NB4 (cell line): ENCODE results near the gene VGF.

Experiments
- DNase-seq: peaks from one replicate; pipeline ENCODE4 v3.0.0; 2010; ENCODE audit warnings: low read depth
- H3K4me3 ChIP-seq: one replicate; pipeline ENCODE4 v1.5.1; 2011; ENCODE audit warnings: mild to moderate bottlenecking, low read depth, low read length, moderate library complexity
- CTCF ChIP-seq: IDR thresholded peaks from one replicate; pipeline ENCODE4 v1.5.1; 2012; ENCODE audit warnings: low read depth, low read length
- MAX ChIP-seq: IDR thresholded peaks from 2 replicates; pipeline ENCODE4 v1.6.1; 2011; ENCODE audit warnings: low read depth, low read length
- MYC ChIP-seq: IDR thresholded peaks from 2 replicates; pipeline ENCODE4 v1.6.1; 2011; ENCODE audit warnings: low read depth, low read length
- POLR2A ChIP-seq: IDR thresholded peaks from 2 replicates; pipeline ENCODE4 v1.6.1; 2011; ENCODE audit warnings: mild to moderate bottlenecking; ENCODE audit not compliant: insufficient read length; ENCODE audit errors: extremely low read depth

Gene VGF

DNA sequence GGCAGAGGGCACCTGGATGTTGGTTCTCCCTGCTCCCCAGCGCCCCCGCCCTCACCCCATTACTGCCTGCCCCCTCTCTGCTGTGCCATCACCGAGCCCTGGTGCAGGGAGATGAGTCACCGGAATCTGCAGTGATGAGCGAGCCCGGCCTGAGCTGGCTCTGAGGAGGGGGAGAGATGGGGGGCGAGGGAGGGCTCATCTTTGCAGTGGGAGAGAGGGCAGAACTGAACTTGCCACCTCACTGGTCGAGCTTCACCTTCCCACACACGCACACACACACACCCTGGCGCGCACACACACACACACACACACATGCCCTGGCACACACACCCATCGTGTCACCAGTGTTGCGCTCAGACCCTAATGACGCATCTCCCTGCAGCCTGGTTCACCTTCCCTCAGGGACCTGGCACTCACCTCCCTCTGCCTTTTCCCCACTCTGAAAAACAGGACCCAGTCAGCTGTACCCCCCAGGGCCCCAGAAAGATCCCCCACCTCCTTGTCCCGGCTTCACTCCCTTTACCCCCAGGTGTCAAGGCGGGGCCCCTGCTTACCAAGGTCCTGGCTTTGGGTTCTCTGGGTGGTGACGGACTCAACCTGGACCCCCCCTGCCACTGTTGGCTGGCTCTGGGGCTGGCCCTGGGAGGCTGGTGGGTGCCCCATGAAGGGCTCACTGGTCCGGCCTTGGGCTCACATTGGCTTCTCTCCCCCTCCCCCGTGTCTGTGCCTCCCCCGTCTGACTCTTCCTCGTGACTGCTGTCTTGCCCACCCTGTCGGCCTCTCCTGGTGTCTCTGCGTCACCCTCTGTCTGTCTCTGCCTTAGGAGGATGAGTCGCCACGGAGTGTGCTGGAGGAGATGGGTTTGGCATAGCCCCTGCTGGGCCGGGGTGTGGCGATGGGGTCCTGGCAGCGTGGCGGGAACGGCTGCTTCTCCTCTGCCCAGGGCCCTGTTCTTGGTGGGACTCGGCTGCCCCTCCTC lies 5.4 kb downstream of the VGF start:
- peak; percentile 52 for DNase-seq
- TF ChIP-seq MAX = no peak
- TF ChIP-seq POLR2A = no peak
- TF ChIP-seq MYC = no peak
- TF ChIP-seq CTCF = no peak
- H3K4me3 ChIP-seq = no peak overlapping the region

DNA sequence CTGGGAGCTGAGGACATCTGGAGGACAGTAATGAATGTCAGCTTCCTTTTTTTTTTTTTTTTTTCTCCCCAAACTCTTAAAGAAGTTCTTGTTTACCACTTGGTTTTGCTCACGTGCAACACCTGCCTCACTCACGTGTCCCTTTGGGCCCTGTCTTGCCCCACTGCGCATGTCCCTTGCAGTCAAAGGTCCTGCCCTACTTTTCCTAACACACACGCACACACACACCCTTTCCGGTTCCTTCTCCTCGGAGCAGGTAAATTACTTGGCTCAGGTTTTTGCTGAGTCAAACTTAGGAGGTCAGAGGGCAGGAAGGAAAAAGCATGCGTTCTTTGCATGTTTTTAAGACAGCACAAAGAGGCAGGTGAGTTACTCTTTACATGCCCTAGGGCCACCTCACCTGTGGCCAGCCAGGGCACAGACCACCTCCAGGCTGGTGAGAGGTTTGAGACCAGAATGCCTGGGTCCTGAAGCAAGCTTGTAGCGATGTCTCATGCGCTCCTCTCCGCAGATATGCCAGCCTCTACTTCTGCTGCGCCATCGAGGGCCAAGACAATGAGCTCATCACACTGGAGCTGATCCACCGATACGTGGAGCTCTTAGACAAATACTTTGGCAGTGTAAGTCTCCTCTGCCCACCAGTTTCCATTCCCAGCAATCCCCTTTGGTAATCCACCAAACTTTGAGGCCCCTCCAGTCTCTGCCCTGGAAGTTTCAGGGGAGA lies 8.3 kb downstream of the VGF start:
- H3K4me3 ChIP-seq = no peak overlapping the region
- TF ChIP-seq CTCF = no peak
- no peak for TF ChIP-seq POLR2A
- TF ChIP-seq MYC = no peak
- TF ChIP-seq MAX = no peak
- DNase-seq = no peak

GRCh38 chr7:101156277-101156676 lies 9.1 kb downstream of the VGF start:
- H3K4me3 ChIP-seq = no peak overlapping the region
- no peak for DNase-seq
- peak; percentile 28 for TF ChIP-seq CTCF
- TF ChIP-seq POLR2A = no peak

DNA sequence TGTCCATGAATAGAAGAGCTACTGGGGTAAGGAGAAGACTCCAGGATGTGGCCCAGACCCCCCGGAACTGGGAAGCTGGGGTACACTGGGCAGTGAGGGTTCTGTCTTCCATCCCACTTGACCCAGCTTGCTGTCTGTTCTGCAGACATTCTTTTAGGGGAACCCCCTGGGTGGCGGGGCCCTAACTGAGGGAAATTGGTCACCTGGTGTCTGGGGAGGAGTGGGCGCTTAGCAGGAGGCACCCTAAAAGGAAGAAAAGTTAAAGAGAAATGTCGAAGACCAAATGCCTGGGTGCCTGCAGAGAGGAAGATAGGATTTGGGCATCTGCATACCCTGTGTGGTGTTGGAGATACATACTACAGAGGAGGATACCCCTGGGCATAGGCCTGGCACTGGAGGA lies 10.1 kb downstream of the VGF start:
- peak overlapping the region; percentile 69 for H3K4me3 ChIP-seq
- TF ChIP-seq POLR2A (no peak), CTCF (no peak), MYC (no peak), MAX (no peak)
- no peak for DNase-seq

- TF ChIP-seq CTCF (no peak), MAX (no peak), MYC (no peak), POLR2A (no peak)
- no peak for DNase-seq
Observed at GRCh38 chr7:101154693-101155102, 10.7 kb downstream of the VGF start.

More at GRCh38 chr7:101154693-101155102, 10.7 kb downstream of the VGF start:
- H3K4me3 ChIP-seq = peak overlapping the region; percentile 69
